Cardiac muscle cell (in vitro differentiated cells and primary cell): ENCODE results near the gene FAM184B. TPM values are rescaled to one million over a fixed set of nuclear protein-coding genes. Genes with fewer than 3 reads are reported as not detected.

Source experiments
- DNase-seq, 2 donors: peaks; one replicate each; pipeline versions ENCODE4 v3.0.0 to v3.0.0-alpha.2; 2010 to 2017; ENCODE audit warnings: low read depth in 1 of 2, low spot score in 1 of 2
- H3K27ac ChIP-seq: fragments of 200-600 bp; sonication (generic); 2 replicates; pipeline ENCODE4 v1.5.1; 2016
- H3K27me3 ChIP-seq: fragments of 200-600 bp; sonication (generic); 2 replicates; pipeline ENCODE4 v1.6.0; 2016; ENCODE audit warnings: control low read depth
- H3K36me3 ChIP-seq: fragments of 200-600 bp; sonication (generic); 2 replicates; pipeline ENCODE4 v1.5.1; 2016; ENCODE audit warnings: control low read depth
- H3K4me1 ChIP-seq: fragments of 200-600 bp; sonication (generic); 2 replicates; pipeline ENCODE4 v1.8.1; 2017; ENCODE audit warnings: low read depth, mild to moderate bottlenecking, mixed run types
- H3K4me3 ChIP-seq: fragments of 200-600 bp; sonication (generic); 2 replicates; pipeline ENCODE4 v1.5.1; 2016; ENCODE audit warnings: mild to moderate bottlenecking
- H3K9me3 ChIP-seq: fragments of 200-600 bp; sonication (generic); 2 replicates; pipeline ENCODE4 v1.5.1; 2017; ENCODE audit warnings: low read depth, mild to moderate bottlenecking, control low read depth
- polyA plus RNA-seq: library from polyadenylated mRNA; unstranded; fragments of >200 nt; fragmentation: Nextera tagmentation; extraction: Ambion mirVana; gene quantifications from 2 replicates; pipeline ENCODE4 v1.2.1, GENCODE V29; 2016
- total RNA-seq: library from RNA; depleted of rRNA; stranded (reverse); fragments of >200 nt; gene quantifications from 2 replicates; pipeline ENCODE4 v1.2.3, GENCODE V29; 2016
- TF ChIP-seq, protein P1 (sequence below): IDR thresholded peaks from 2 replicates; pipeline ENCODE4 v1.5.1; 2012; ENCODE audit warnings: low read depth, mild to moderate bottlenecking, low read length

FAM184B gene
- total and polyA plus RNA-seq, 2 experiments from 2014 or later, result not detected

DNA sequence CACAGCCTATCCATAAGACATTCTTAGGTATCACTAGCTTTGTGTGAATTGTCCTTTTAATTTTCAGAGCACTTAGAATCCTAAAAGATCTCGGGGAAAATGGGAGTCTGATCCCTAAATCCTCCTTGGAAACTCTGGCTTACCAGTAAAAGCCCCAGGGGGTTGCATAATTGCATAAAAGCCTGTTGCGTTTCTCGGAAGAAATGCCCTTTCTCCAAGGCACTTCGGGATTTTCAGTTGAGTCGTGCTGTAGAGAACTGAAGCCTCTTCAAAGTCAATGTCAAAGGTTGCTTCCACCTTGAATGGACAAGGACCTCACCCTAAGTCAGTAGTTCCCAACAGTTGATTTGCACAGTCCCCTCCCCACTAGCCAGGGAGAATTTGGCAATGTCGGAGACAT is 20.8 kb downstream of the FAM184B start:
- no peak overlapping the region for H3K27ac ChIP-seq
- DNase-seq, result no peak
- peaks cover 3% of the 10 kb centered on the region for H3K27me3 ChIP-seq
- no peaks in the 10 kb centered on the region for H3K36me3 ChIP-seq
- H3K4me3 ChIP-seq, result no peak overlapping the region
- no peaks in the 10 kb centered on the region for H3K4me1 ChIP-seq
- TF ChIP-seq, protein P1, sequence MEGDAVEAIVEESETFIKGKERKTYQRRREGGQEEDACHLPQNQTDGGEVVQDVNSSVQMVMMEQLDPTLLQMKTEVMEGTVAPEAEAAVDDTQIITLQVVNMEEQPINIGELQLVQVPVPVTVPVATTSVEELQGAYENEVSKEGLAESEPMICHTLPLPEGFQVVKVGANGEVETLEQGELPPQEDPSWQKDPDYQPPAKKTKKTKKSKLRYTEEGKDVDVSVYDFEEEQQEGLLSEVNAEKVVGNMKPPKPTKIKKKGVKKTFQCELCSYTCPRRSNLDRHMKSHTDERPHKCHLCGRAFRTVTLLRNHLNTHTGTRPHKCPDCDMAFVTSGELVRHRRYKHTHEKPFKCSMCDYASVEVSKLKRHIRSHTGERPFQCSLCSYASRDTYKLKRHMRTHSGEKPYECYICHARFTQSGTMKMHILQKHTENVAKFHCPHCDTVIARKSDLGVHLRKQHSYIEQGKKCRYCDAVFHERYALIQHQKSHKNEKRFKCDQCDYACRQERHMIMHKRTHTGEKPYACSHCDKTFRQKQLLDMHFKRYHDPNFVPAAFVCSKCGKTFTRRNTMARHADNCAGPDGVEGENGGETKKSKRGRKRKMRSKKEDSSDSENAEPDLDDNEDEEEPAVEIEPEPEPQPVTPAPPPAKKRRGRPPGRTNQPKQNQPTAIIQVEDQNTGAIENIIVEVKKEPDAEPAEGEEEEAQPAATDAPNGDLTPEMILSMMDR, result no peak
- no peaks in the 10 kb centered on the region for H3K9me3 ChIP-seq

DNA sequence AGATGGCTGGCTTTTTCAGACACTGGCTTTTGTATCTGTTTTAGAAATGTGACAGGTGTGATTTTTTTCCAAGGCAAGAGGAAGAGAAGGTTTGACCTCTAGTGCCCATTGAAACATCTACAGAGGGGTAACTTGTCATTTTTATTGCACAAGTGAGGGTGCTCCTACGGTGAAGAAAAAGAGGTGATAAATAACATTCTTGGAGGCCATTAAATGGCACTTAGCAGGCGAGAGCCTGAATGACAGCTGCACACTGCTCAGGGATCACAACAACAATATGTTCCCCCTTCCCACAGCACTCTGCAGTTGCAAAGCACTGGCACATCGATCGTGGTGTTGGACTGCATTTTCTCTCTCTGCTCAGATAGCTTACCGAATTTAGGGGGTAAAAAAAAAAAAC is 22.9 kb downstream of the FAM184B start:
- Histone ChIP-seq H3K27ac (no peak overlapping the region), H3K36me3 (no peaks in the 10 kb centered on the region), H3K9me3 (no peaks in the 10 kb centered on the region), H3K4me3 (no peak overlapping the region), H3K27me3 (peaks cover 3% of the 10 kb centered on the region), H3K4me1 (no peaks in the 10 kb centered on the region)
- DNase-seq, result no peak
- TF ChIP-seq, protein P1, result no peak

DNA sequence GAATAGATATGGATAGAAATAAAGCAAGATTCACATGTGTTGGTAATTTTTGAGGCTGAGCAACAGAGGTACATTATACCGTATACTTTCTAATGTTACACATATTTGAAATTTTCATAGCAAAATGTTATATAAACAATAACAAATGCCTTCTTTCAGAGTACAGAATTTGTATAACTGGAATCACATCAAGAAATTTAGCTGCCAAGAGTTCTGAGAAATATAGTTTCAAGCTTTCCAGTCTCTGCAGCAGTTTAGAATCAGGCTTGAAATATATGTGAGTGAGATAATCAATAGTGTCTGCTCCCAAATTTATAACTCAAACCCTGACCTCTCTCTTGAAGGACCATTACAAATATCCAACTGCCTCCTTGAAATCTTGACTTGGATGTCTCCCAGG is 23.8 kb downstream of the FAM184B start:
- TF ChIP-seq, protein P1, result no peak
- H3K4me1 ChIP-seq, result no peaks in the 10 kb centered on the region
- no peak overlapping the region for H3K4me3 ChIP-seq
- no peak for DNase-seq
- no peaks in the 10 kb centered on the region for H3K9me3 ChIP-seq
- no peaks in the 10 kb centered on the region for H3K36me3 ChIP-seq
- no peak overlapping the region for H3K27ac ChIP-seq
- peaks cover 3% of the 10 kb centered on the region for H3K27me3 ChIP-seq

DNA sequence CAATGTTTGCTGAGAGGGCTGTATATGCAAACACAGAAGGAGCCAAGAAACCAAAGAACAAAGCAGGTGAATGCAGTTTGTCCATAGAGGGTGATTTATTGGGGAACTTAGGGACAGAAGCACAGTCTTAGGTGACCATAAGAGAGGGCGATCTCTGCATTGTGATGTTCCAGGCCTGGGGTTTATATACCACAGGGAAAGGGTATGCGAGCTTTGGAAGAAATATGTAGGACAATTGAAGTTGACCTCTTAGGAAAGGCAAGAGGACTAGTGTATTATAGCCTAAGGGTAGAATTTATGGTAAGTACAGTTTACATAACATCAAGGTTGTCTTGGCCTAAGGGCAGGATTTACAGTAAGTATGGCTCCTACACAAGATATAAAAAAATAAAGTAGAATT is 27.8 kb downstream of the FAM184B start:
- Histone ChIP-seq H3K27ac (no peak overlapping the region), H3K4me1 (no peaks in the 10 kb centered on the region), H3K4me3 (no peak overlapping the region), H3K27me3 (peaks cover 3% of the 10 kb centered on the region), H3K36me3 (no peaks in the 10 kb centered on the region), H3K9me3 (no peaks in the 10 kb centered on the region)
- no peak for DNase-seq
- TF ChIP-seq, protein P1, result no peak

- DNase-seq, result no peak
- TF ChIP-seq, protein P1, result no peak
- H3K27me3 ChIP-seq, result no peaks in the 10 kb centered on the region
- H3K4me1 ChIP-seq, result no peaks in the 10 kb centered on the region
- H3K4me3 ChIP-seq, result no peak overlapping the region
- H3K9me3 ChIP-seq, result no peaks in the 10 kb centered on the region
- no peaks in the 10 kb centered on the region for H3K36me3 ChIP-seq
- no peak overlapping the region for H3K27ac ChIP-seq
These were observed 40.7 kb downstream of the FAM184B start for GRCh38 chr4:17740702-17741101.

GRCh38 chr4:17736484-17736883 is 44.9 kb downstream of the FAM184B start:
- no peak overlapping the region for H3K4me3 ChIP-seq
- H3K9me3 ChIP-seq, result no peaks in the 10 kb centered on the region

More at GRCh38 chr4:17736484-17736883, 44.9 kb downstream of the FAM184B start:
- Histone ChIP-seq H3K4me1 (no peaks in the 10 kb centered on the region), H3K36me3 (no peaks in the 10 kb centered on the region), H3K27me3 (no peaks in the 10 kb centered on the region), H3K27ac (no peak overlapping the region)
- no peak for DNase-seq
- TF ChIP-seq, protein P1, result no peak
